GM12892 (cell line): Measurements from ENCODE around the gene MARCHF4.

Experiments
- POLR2A ChIP-seq: IDR thresholded peaks from 2 replicates; pipeline ENCODE4 v1.6.1; 2011; ENCODE audit warnings: low read depth, low read length, control low read depth
- POLR2AphosphoS5 ChIP-seq: IDR thresholded peaks from 2 replicates; pipeline ENCODE4 v1.6.1; 2011; ENCODE audit warnings: low read depth, low read length, control low read depth

GRCh38 chr2:216387262-216387661, 15.0 kb upstream of the MARCHF4 start:
- TF ChIP-seq POLR2AphosphoS5 (no peak), POLR2A (no peak)
